ENCODE measurements around the gene SPEM3.

SPEM3 gene

GRCh38 chr17:7445619-7445968 lies 16.9 kb downstream of the SPEM3 start:
- Histone ChIP-seq H2AFZ (ENCODE audit: low read length) (peak overlapping the region; percentile 86), H3K4me3 (ENCODE audit: low read length, poor library complexity, severe bottlenecking) (peak overlapping the region; percentile 73), H3F3A (ENCODE audit: low read depth) (no peaks in the 10 kb centered on the region), H3K4me1 (ENCODE audit: insufficient read depth, low read length, poor library complexity, severe bottlenecking) (peaks cover 8% of the 10 kb centered on the region), H3K79me2 (ENCODE audit: insufficient read depth, low read length) (no peaks in the 10 kb centered on the region), H3K9ac (ENCODE audit: low read depth, low read length, poor library complexity, severe bottlenecking) (peak overlapping the region; percentile 60), H4K20me1 (ENCODE audit: insufficient read depth, low read length, poor library complexity, severe bottlenecking) (no peaks in the 10 kb centered on the region), H3K36me3 (ENCODE audit: insufficient read depth, low read length) (no peaks in the 10 kb centered on the region), H3K9me2 (replicated peaks; ENCODE audit: low read depth, low read length) (no peaks in the 10 kb centered on the region), H3K4me2 (ENCODE audit: low read depth, low read length, poor library complexity, severe bottlenecking) (peak overlapping the region; percentile 69), H3K9me3 (ENCODE audit: insufficient read depth, low read depth, low read length) (no peaks in the 10 kb centered on the region), H3K27me3 (ENCODE audit: insufficient read depth, low read length, poor library complexity, severe bottlenecking) (no peaks in the 10 kb centered on the region)
- TF ChIP-seq EZH2phosphoT487 (IDR thresholded peaks at IDR 0.05; ENCODE audit: borderline replicate concordance) (no peak), CTCF (conservative IDR thresholded peaks at IDR 0.05; ENCODE audit: low read length) (no peak)

- TF ChIP-seq EZH2phosphoT487 (IDR thresholded peaks at IDR 0.05; ENCODE audit: borderline replicate concordance) = no peak
Observed at GRCh38 chr17:7448461-7448860, 19.8 kb downstream of the SPEM3 start.

GRCh38 chr17:7459961-7460545 lies 31.4 kb downstream of the SPEM3 start:
- no peaks in the 10 kb centered on the region for H3K9me3 ChIP-seq (ENCODE audit: insufficient read depth, low read depth, low read length)
- no peak overlapping the region for H3K4me2 ChIP-seq (ENCODE audit: low read depth, low read length, poor library complexity, severe bottlenecking)
- H3F3A ChIP-seq (ENCODE audit: low read depth) = peaks cover 4% of the 10 kb centered on the region
- TF ChIP-seq CTCF (conservative IDR thresholded peaks at IDR 0.05; ENCODE audit: low read length) = no peak
- peaks cover 12% of the 10 kb centered on the region for H3K4me1 ChIP-seq (ENCODE audit: insufficient read depth, low read length, poor library complexity, severe bottlenecking)
- H3K9ac ChIP-seq (ENCODE audit: low read depth, low read length, poor library complexity, severe bottlenecking) = no peak overlapping the region
- H3K36me3 ChIP-seq (ENCODE audit: insufficient read depth, low read length) = peaks cover 13% of the 10 kb centered on the region; the same call in 1 of the 2 replicates
- H2AFZ ChIP-seq (ENCODE audit: low read length) = no peak overlapping the region
- H3K4me3 ChIP-seq (ENCODE audit: low read length, poor library complexity, severe bottlenecking) = no peak overlapping the region
- no peaks in the 10 kb centered on the region for H4K20me1 ChIP-seq (ENCODE audit: insufficient read depth, low read length, poor library complexity, severe bottlenecking)
- H3K27me3 ChIP-seq (ENCODE audit: insufficient read depth, low read length, poor library complexity, severe bottlenecking) = no peaks in the 10 kb centered on the region
- H3K79me2 ChIP-seq (ENCODE audit: insufficient read depth, low read length) = peaks cover 4% of the 10 kb centered on the region; the same call in 1 of the 2 replicates
- H3K9me2 ChIP-seq (replicated peaks; ENCODE audit: low read depth, low read length) = no peaks in the 10 kb centered on the region

More at GRCh38 chr17:7448461-7448860, 19.8 kb downstream of the SPEM3 start:
- H3K9me2 ChIP-seq (replicated peaks; ENCODE audit: low read depth, low read length) = no peaks in the 10 kb centered on the region
- no peak overlapping the region for H2AFZ ChIP-seq (ENCODE audit: low read length)
- H3K36me3 ChIP-seq (ENCODE audit: insufficient read depth, low read length) = no peaks in the 10 kb centered on the region
- no peaks in the 10 kb centered on the region for H3K79me2 ChIP-seq (ENCODE audit: insufficient read depth, low read length)
- H4K20me1 ChIP-seq (ENCODE audit: insufficient read depth, low read length, poor library complexity, severe bottlenecking) = no peaks in the 10 kb centered on the region
- H3K4me3 ChIP-seq (ENCODE audit: low read length, poor library complexity, severe bottlenecking) = no peak overlapping the region
- no peak overlapping the region for H3K4me2 ChIP-seq (ENCODE audit: low read depth, low read length, poor library complexity, severe bottlenecking)
- no peak overlapping the region for H3K9ac ChIP-seq (ENCODE audit: low read depth, low read length, poor library complexity, severe bottlenecking)
- H3K4me1 ChIP-seq (ENCODE audit: insufficient read depth, low read length, poor library complexity, severe bottlenecking) = peaks cover 8% of the 10 kb centered on the region
- H3K27me3 ChIP-seq (ENCODE audit: insufficient read depth, low read length, poor library complexity, severe bottlenecking) = no peaks in the 10 kb centered on the region
- no peaks in the 10 kb centered on the region for H3F3A ChIP-seq (ENCODE audit: low read depth)
- no peaks in the 10 kb centered on the region for H3K9me3 ChIP-seq (ENCODE audit: insufficient read depth, low read depth, low read length)
